Breast epithelium (tissue), 4 donors: ENCODE measurements around the gene MUC4. TPM values are rescaled to one million over a fixed set of nuclear protein-coding genes. Genes with fewer than 3 reads are reported as not detected.

Experiments used
- DNase-seq, 2 donors: peaks; one replicate each; pipeline ENCODE4 v3.0.0-alpha.2; 2019; ENCODE audit warnings: low spot score in 2 of 2
- H3K27ac ChIP-seq, 2 donors: fragments of 200-600 bp; sonication (generic) in 1 of 2; one replicate each; pipeline ENCODE4 v1.5.1; 2016 to 2019; ENCODE audit warnings: mild to moderate bottlenecking in 1 of 2
- H3K27me3 ChIP-seq, 2 donors: fragments of 200-600 bp; sonication (generic) in 1 of 2; one replicate each; pipeline versions ENCODE4 v1.5.1 to v1.6.0; 2017 to 2019; ENCODE audit warnings: control low read depth in 1 of 2, mild to moderate bottlenecking in 1 of 2
- H3K36me3 ChIP-seq: fragments of 200-600 bp; one replicate; pipeline ENCODE4 v1.5.1; 2019
- H3K4me1 ChIP-seq, 2 donors: fragments of 200-600 bp; sonication (generic); one replicate each; pipeline ENCODE4 v1.5.1; 2016 to 2019; ENCODE audit warnings: control low read depth in 1 of 2
- H3K4me3 ChIP-seq, 3 donors: fragments of 200-600 bp; sonication (generic); 1 replicate in 2 of 3; 2 replicates in 1 of 3; pipeline ENCODE4 v1.5.1; 2016 to 2019; ENCODE audit warnings: mild to moderate bottlenecking in 3 of 3, moderate library complexity in 2 of 3
- H3K9me3 ChIP-seq, 2 donors: fragments of 200-600 bp; sonication (generic) in 1 of 2; one replicate each; pipeline ENCODE4 v1.5.1; 2016 to 2019; ENCODE audit warnings: control low read depth in 1 of 2
- POLR2A ChIP-seq: fragments of 450-650 bp; IDR thresholded peaks from one replicate; pipeline ENCODE4 v1.6.1; 2016; ENCODE audit warnings: antibody characterized with exemption, mild to moderate bottlenecking, moderate library complexity
- POLR2AphosphoS5 ChIP-seq, 3 donors: sonication (generic); formaldehyde crosslinking; IDR thresholded peaks; one replicate each; pipeline ENCODE4 v1.6.1; 2017; ENCODE audit warnings: antibody characterized with exemption in 3 of 3
- intact Hi-C: fragments of 100-400 bp; cut with DNase I; formaldehyde crosslinking; loops from one replicate; pipeline ENCODE4 v1.15.1; 2023; ENCODE audit warnings: low total_unique reads
- total RNA-seq, 3 donors: library from RNA; depleted of rRNA; stranded (reverse); fragments of >200 nt; gene quantifications; one replicate each; pipeline ENCODE4 v1.1.0, GENCODE V29; 2016
- TF ChIP-seq, protein P1 (sequence below), 3 donors: fragments of 450-650 bp; IDR thresholded peaks; one replicate each; pipeline ENCODE4 v1.5.1; 2016 to 2017; ENCODE audit warnings: antibody characterized with exemption in 3 of 3, mild to moderate bottlenecking in 3 of 3, moderate library complexity in 3 of 3

MUC4 gene
- total RNA-seq, 3 donors from 2014 or later = under 0.01 to 1.3 TPM; not detected in 1

DNA sequence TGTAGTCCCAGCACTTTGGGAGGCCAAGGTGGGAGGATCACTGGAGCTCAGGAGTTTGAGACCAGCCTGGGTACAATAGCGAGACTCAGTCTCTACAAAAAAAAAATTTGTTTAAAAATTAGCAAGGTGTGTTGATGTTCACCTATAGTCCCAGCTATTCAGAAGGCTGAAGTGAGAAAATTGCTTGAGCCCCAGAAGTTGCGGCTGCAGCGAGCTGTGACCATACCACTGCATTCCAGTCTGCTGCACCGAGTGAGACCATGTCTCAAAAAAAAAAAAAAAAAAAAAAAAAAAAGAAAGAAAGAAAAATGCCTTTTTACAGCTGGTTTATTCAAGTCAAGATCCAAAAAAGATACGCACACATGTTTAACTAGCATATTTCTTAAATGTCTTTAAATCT is 108.0 kb downstream of the MUC4 start:
- Histone ChIP-seq H3K4me3 (no peak overlapping the region), H3K4me1 (no peaks in the 10 kb centered on the region), H3K36me3 (no peaks in the 10 kb centered on the region), H3K27ac (no peak overlapping the region), H3K9me3 (no peaks in the 10 kb centered on the region), H3K27me3 (no peaks in the 10 kb centered on the region)
- intact Hi-C loops = loop anchor here (1.0 kb wide), 1 partner anchor 43 kb away; no protein-coding TSS in a partner anchor
- DNase-seq = no peak
- TF ChIP-seq, protein P1, sequence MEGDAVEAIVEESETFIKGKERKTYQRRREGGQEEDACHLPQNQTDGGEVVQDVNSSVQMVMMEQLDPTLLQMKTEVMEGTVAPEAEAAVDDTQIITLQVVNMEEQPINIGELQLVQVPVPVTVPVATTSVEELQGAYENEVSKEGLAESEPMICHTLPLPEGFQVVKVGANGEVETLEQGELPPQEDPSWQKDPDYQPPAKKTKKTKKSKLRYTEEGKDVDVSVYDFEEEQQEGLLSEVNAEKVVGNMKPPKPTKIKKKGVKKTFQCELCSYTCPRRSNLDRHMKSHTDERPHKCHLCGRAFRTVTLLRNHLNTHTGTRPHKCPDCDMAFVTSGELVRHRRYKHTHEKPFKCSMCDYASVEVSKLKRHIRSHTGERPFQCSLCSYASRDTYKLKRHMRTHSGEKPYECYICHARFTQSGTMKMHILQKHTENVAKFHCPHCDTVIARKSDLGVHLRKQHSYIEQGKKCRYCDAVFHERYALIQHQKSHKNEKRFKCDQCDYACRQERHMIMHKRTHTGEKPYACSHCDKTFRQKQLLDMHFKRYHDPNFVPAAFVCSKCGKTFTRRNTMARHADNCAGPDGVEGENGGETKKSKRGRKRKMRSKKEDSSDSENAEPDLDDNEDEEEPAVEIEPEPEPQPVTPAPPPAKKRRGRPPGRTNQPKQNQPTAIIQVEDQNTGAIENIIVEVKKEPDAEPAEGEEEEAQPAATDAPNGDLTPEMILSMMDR (IDR thresholded peaks at IDR 0.05) = no peak
- no peak for TF ChIP-seq POLR2A

GRCh38 chr3:195701042-195701915 is 110.5 kb downstream of the MUC4 start:
- DNase-seq = no peak
- Histone ChIP-seq H3K4me1 (no peaks in the 10 kb centered on the region), H3K27me3 (no peaks in the 10 kb centered on the region), H3K27ac (no peak overlapping the region), H3K9me3 (no peaks in the 10 kb centered on the region), H3K4me3 (no peak overlapping the region), H3K36me3 (no peaks in the 10 kb centered on the region)
- intact Hi-C loops = no loop called here
- no peak for TF ChIP-seq POLR2AphosphoS5 (IDR thresholded peaks at IDR 0.05)
- TF ChIP-seq POLR2A = no peak
- TF ChIP-seq, protein P1 (IDR thresholded peaks at IDR 0.05) = no peak

DNA sequence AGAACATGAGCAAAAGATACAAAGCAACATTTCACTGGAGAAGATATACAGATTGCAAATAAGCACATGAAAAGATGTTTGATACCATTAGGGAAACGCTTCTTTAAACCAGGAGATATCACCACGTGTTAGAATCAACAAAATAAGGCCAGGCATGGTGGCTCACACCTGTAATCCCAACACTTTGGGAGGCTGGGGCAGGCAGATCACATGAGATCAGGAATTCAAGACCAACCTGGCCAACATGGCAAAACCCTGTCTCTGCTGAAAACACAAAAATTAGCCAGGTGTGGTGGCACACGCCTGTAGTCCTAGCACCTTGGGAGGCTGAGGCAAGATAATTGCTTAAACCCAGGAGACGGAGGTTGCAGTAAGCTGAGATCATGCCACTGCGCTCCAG is 111.4 kb downstream of the MUC4 start:
- TF ChIP-seq POLR2A = no peak
- intact Hi-C loops = no loop called here
- H3K9me3 ChIP-seq = no peaks in the 10 kb centered on the region
- no peaks in the 10 kb centered on the region for H3K27me3 ChIP-seq
- DNase-seq = no peak
- H3K4me3 ChIP-seq = no peak overlapping the region
- no peak overlapping the region for H3K27ac ChIP-seq
- H3K36me3 ChIP-seq = no peaks in the 10 kb centered on the region
- H3K4me1 ChIP-seq = no peaks in the 10 kb centered on the region

- TF ChIP-seq, protein P1 (IDR thresholded peaks at IDR 0.05) = no peak
- no peak for TF ChIP-seq POLR2AphosphoS5 (IDR thresholded peaks at IDR 0.05)
- Histone ChIP-seq H3K4me1 (no peaks in the 10 kb centered on the region), H3K36me3 (no peaks in the 10 kb centered on the region), H3K9me3 (no peaks in the 10 kb centered on the region), H3K4me3 (no peak overlapping the region), H3K27ac (no peak overlapping the region), H3K27me3 (no peaks in the 10 kb centered on the region)
- intact Hi-C loops = no loop called here
- no peak for DNase-seq
These were observed 111.9 kb downstream of the MUC4 start for GRCh38 chr3:195699860-195700259.

GRCh38 chr3:195699388-195699771 is 112.3 kb downstream of the MUC4 start:
- no peak for TF ChIP-seq POLR2AphosphoS5 (IDR thresholded peaks at IDR 0.05)
- TF ChIP-seq POLR2A = no peak
- TF ChIP-seq, protein P1 (IDR thresholded peaks at IDR 0.05) = no peak
- no peak overlapping the region for H3K27ac ChIP-seq
- no peak overlapping the region for H3K4me3 ChIP-seq
- H3K27me3 ChIP-seq = no peaks in the 10 kb centered on the region
- no peaks in the 10 kb centered on the region for H3K4me1 ChIP-seq
- no peak for DNase-seq
- H3K36me3 ChIP-seq = no peaks in the 10 kb centered on the region
- intact Hi-C loops = no loop called here
- no peaks in the 10 kb centered on the region for H3K9me3 ChIP-seq
